ENCODE results near the gene CHRNE.

The CHRNE gene

DNA sequence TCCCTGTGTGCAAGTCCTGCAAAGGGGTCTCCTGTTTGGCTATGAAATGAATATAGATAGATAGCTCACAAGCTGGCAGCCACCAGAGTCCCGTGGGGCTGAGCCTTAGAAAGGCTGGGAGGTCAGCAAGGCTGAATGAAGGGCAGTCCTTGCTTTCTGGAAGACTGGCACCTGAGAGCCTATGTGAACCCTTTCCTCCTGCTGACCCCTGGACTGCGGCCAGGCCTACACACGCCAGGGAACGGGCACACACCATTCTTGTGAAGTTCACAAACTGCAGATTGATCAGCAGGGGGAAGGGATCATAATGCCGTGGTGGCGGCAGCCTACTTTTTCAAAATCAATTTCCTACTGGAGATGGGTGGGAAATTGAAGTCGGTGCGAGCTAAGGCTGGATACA lies 4.5 kb downstream of the CHRNE start:
- DNase-seq (ENCODE audit: low read depth), result no peak
- no peak overlapping the region for H3K4me3 ChIP-seq (ENCODE audit: low read depth, low read length)
- TF ChIP-seq, protein P1, sequence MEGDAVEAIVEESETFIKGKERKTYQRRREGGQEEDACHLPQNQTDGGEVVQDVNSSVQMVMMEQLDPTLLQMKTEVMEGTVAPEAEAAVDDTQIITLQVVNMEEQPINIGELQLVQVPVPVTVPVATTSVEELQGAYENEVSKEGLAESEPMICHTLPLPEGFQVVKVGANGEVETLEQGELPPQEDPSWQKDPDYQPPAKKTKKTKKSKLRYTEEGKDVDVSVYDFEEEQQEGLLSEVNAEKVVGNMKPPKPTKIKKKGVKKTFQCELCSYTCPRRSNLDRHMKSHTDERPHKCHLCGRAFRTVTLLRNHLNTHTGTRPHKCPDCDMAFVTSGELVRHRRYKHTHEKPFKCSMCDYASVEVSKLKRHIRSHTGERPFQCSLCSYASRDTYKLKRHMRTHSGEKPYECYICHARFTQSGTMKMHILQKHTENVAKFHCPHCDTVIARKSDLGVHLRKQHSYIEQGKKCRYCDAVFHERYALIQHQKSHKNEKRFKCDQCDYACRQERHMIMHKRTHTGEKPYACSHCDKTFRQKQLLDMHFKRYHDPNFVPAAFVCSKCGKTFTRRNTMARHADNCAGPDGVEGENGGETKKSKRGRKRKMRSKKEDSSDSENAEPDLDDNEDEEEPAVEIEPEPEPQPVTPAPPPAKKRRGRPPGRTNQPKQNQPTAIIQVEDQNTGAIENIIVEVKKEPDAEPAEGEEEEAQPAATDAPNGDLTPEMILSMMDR (IDR thresholded peaks at IDR 0.05; ENCODE audit: insufficient read depth, low read depth, low read length, missing control alignments), result no peak

DNA sequence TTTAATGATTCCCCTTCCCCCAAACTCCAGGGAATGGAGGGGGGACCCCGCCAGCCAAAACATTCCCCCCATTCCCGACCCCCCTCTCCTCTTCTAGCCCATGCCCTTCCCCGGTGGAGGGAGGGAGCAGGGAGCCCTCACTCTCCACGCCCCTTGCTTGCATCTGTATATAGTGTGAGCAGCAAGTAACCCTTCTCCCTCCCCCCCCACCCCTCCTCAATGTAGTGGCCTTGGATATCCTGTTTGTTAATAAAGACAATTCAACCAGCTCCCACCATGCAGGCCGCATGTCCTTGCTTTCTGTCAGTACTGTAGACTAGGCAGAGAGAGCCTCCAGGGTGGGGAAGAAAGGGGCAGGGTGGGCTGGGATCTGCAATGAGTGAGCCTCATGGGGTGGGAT lies 5.1 kb downstream of the CHRNE start:
- TF ChIP-seq, protein P1 (IDR thresholded peaks at IDR 0.05; ENCODE audit: insufficient read depth, low read depth, low read length, missing control alignments), result no peak
- no peak overlapping the region for H3K4me3 ChIP-seq (ENCODE audit: low read depth, low read length)
- DNase-seq (ENCODE audit: low read depth), result no peak

DNA sequence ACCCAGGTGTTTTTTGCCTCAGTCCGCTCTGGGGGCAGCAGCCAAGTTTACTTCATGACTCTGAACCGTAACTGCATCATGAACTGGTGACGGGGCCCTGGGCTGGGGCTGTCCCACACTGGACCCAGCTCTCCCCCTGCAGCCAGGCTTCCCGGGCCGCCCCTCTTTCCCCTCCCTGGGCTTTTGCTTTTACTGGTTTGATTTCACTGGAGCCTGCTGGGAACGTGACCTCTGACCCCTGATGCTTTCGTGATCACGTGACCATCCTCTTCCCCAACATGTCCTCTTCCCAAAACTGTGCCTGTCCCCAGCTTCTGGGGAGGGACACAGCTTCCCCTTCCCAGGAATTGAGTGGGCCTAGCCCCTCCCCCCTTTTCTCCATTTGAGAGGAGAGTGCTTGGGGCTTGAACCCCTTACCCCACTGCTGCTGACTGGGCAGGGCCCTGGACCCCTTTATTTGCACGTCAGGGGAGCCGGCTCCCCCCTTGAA lies 5.7 kb downstream of the CHRNE start:
- TF ChIP-seq, protein P1 (IDR thresholded peaks at IDR 0.05; ENCODE audit: insufficient read depth, low read depth, low read length, missing control alignments), result no peak
- DNase-seq (ENCODE audit: low read depth), result no peak

DNA sequence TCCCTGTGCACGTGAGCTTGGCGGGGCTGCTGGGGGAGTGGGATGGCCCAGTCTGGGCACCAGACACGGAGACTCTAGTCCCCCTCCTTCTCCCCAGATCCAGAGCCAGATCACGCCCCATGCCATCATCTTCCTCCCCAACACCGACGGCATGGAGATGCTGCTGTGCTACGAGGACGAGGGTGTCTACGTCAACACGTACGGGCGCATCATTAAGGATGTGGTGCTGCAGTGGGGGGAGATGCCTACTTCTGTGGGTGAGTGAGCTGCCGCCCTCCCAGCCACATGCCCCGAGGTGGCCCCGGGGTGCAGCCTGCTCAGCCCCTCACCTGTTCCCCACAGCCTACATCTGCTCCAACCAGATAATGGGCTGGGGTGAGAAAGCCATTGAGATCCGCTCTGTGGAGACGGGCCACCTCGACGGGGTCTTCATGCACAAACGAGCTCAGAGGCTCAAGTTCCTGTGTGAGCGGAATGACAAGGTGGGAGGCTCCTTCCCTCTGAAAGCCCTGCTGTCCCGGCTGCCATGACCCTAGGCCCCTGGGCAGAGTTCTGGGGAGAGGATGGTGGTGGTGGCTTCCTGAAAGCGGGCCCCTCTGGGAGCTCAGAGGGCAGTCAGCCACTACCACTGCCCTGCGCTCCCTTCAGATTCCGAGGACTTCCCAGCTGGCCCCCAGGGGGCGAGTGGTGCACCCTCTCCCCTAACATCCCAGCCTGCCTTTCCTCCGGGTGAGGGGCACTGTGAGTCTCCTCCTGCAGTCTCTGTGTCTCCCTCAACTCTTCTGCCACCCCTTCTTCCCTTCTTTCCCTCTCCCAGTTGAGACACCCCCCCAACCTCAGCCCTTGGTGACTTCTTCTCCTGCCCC lies 6.3 kb downstream of the CHRNE start:
- TF ChIP-seq, protein P1 (IDR thresholded peaks at IDR 0.05; ENCODE audit: insufficient read depth, low read depth, low read length, missing control alignments), result no peak
- no peak for DNase-seq (ENCODE audit: low read depth)
- H3K4me3 ChIP-seq (ENCODE audit: low read depth, low read length), result no peak overlapping the region

More for the DNA sequence above, 5.7 kb downstream of the CHRNE start:
- H3K4me3 ChIP-seq (ENCODE audit: low read depth, low read length), result no peak overlapping the region

DNA sequence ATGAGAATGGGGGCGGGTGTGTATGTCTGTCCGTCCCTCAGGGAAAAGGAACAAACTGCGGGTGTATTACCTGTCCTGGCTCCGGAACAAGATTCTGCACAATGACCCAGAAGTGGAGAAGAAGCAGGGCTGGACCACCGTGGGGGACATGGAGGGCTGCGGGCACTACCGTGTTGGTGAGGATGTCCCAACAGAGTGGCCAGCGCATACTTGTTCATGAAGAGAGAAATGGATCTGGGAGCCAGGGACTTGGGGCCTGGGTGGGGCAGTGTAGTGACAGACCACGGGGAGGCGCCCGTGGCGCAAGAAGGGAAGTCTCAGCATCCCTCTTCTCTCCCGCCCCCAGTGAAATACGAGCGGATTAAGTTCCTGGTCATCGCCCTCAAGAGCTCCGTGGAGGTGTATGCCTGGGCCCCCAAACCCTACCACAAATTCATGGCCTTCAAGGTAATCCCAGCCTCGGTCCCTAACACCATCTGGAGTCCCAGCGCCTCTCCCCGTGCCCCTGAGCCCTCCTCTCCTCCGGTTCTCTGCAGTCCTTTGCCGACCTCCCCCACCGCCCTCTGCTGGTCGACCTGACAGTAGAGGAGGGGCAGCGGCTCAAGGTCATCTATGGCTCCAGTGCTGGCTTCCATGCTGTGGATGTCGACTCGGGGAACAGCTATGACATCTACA lies 7.1 kb downstream of the CHRNE start:
- TF ChIP-seq, protein P1 (IDR thresholded peaks at IDR 0.05; ENCODE audit: insufficient read depth, low read depth, low read length, missing control alignments), result no peak
- no peak overlapping the region for H3K4me3 ChIP-seq (ENCODE audit: low read depth, low read length)
- no peak for DNase-seq (ENCODE audit: low read depth)

DNA sequence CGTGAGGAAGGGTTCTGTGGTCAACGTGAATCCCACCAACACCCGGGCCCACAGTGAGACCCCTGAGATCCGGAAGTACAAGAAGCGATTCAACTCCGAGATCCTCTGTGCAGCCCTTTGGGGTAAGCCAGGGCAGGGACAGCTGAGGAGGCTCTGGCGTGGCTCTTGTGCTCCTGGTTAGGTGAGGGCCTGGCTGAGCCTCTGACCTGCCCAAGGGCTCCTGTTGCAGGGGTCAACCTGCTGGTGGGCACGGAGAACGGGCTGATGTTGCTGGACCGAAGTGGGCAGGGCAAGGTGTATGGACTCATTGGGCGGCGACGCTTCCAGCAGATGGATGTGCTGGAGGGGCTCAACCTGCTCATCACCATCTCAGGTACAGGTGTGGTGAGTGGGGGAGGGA lies 7.8 kb downstream of the CHRNE start:
- DNase-seq (ENCODE audit: low read depth), result no peak
- H3K4me3 ChIP-seq (ENCODE audit: low read depth, low read length), result no peak overlapping the region
- TF ChIP-seq, protein P1 (IDR thresholded peaks at IDR 0.05; ENCODE audit: insufficient read depth, low read depth, low read length, missing control alignments), result no peak

Data from GM12865 (cell line).